Fibroblast of skin of back (primary cell): Measurements from ENCODE around the gene ADCY3.
"Not testable (repeated sequence)": the region's sequence is repeated elsewhere in the genome, so short reads cannot be mapped to it uniquely, and the experiment has no call there.

Source experiments
- DNase-seq: peaks from one replicate; pipeline ENCODE4 v3.0.0-alpha.2; 2013

Gene ADCY3

DNA sequence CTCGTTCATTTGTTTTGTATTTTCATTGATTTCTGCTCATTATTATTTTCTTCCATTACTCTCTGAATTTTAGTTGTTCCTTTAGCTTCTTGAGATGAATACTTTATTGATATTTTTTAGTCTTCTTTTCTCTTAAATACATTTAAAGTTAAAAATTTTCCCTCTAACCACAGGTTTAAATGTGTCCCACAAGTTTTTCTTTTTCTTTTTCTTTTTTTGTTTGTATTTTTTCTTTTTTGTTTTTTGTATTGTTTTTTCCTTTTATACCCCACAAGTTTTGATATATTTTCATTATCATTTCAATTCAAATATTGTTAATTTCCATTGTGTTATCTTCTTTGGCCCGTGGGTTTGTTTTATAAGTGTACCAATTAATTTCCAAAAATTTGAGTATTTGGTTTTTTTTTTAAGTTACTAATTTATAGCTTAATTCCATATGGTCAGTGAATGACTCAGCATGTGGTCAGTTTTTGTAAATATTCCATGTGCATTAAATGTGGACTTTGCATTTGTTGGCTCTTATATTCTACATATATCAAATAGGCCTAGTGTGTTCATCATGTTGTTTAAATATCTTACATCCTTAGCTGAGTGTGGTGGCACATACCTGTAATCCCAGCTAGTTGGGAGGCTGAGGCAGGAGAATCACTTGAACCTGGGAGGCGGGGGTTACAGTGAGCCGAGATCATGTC lies 110.6 kb downstream of the ADCY3 start:
- no peak for DNase-seq

DNA sequence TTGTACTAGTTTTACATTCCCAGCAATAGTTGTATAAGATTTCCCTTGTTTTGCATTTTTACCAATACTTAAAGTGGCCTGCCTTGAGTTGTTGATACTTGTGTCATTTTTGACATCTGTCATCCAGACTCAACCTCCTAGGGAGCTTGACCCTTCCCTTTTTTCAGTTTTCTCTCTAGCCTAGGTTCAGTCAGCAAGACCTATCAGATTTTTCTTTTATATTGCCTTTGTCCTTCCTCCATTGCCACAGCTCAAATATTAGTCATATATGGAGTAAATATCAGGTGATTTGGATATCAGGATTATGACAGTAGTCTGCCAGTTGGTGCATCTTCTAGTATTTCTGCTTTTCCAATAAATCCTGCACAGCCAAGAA lies 113.4 kb downstream of the ADCY3 start:
- DNase-seq, result no peak

DNA sequence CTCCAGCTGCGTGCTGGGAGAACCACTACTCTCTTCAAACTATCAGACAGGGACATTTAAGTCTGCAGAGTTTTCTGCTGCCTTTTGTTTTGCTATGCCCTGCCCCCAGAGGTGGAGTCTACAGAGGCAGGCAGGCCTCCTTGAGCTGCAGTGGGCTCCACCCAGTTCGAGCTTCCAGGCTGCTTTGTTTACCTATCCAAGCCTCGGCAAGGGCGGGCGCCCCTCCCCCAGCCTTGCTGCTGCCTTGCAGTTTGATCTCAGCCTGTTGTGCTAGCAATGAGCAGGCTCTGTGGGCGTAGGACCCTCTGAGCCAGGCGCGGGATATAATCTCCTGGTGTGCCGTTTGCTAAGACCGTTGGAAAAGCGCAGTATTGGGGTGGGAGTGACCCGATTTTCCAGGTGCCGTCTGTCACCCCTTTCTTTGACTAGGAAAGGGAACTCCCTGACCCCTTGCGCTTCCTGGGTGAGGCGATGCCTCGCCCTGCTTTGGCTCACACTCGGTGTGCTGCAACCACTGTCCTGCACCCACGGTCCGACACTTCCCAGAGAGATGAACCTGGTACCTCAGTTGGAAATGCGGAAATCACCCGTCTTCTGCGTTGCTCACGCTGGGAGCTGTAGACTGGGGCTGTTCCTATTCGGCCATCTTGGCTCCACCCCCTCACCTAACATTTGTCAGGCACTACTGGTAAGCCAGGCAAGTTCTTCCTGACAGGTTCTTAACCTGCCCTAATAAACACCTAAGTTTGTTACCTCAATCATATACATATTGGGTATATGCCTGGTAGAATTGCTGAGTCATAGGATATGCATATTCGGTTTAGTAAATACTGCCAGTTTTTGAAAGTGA lies 114.0 kb downstream of the ADCY3 start:
- not testable (repeated sequence) for DNase-seq

DNA sequence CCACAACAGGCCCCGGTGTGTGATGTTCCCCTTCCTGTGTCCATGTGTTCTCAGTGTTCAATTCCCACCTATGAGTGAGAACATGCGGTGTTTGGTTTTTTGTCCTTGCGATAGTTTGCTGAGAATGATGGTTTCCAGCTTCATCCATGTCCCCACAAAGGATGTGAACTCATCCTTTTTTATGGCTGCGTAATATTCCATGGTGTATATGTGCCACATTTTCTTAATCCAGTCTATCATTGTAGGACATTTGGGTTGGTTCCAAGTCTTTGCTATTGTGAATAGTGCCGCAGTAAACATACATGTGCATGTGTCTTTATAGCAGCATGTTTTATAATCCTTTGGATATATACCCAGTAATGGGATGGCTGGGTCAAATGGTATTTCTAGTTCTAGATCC lies 119.5 kb downstream of the ADCY3 start:
- DNase-seq, result not testable (repeated sequence)

DNA sequence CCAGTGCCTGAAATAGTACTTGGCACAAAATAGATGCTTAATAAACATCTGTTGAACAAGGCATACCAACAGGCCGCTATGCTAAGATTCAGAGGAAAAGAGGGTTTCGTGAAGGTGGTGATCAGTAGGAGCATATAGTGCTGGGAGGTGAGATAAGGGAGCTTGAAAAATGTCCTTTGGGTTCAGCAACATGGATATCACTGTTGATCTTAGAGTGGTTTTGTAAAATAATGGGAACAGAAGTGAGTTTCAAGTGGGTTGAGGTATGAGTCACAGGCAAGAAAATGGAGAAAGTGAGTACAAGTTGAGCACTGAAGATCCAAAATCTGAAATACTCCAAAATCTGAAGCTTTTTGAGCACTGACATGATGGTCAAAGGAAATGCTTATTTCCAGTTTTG lies 122.4 kb downstream of the ADCY3 start:
- no peak for DNase-seq

DNA sequence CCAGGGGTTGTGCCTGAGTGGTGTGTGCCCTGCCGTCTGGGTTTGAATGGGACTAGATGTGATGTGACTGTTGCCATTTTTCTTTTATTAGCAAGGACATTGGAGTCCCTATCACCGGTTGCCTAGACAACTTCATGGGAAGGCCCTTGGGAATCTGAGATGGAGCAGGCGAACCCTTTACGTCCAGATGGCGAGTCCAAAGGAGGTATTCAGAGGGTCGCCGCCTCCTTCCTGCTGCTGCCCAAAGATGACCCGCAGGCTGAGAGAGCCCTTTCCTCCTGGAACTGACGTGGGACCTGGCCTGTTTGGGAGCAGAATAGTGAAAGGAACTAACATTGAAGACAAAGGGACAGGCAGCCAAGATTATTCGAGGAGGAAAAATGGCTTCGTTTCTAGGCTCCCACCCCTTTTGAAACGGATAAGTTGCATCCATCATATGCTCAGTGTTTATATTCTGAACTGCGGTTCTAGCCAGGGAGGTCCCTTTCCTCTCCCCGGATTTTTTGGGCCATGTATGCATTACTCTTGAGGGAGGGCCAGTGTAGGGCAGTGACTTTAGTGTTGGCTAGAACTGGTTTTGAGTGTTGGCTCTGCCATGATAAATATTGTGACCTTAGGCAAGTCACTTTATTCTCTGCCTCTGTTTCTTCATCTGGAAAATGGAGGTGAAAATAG lies 126.1 kb downstream of the ADCY3 start:
- DNase-seq, result peak; percentile 60

DNA sequence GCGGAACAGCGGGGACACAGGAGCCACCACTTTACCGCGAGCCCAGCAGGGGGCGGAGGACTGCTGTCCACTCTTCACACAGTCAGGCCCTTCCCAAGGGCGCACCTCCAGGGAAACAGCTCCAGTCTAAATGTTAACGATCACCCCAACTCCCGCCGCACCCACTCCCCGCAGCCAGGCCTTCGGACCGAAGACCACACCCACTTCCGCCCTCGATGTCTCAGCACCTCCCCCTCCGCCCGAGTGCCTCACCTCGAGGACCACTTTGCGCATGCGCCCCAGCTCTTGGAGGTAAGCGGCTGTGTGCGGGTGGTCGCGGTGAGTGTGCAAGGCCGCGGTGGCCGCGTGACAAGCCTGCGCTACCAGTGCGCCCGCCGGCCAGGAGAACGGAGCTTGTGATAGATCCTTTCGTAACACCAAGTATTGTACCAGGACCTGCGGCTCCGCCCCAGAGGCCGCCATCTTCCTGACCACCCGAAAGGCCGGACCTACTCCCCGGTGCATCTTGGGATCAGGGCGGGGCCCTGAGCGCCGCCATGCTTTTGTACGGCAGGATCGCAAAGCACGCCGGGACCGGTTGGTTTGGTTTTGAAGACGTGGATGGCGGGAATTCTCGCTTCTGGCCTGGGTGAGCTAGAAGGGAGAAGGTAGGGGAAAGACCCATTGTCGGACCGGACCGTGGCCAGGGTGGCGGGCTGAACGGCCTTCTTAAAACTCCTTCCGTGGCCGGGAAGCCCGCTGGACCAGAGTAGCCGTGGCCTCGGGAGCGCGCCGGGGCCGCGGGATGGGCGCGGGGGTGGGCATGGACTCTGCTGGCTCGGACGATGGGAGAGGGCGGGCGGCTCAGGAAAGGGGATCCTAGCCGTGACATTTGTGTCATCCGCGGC lies 126.9 kb downstream of the ADCY3 start, which contains the start of the genes CENPO and PTRHD1:
Gene CENPO, plus strand, starts transcription at position 552 of the 887 bp plus-strand sequence. CDS start 495 bp downstream, outside the sequence.
Gene PTRHD1, minus strand, starts transcription at position 518 of the 887 bp plus-strand sequence. Its CDS starts 14 bp downstream, at position 504.
- peak; percentile 96 for DNase-seq

DNA sequence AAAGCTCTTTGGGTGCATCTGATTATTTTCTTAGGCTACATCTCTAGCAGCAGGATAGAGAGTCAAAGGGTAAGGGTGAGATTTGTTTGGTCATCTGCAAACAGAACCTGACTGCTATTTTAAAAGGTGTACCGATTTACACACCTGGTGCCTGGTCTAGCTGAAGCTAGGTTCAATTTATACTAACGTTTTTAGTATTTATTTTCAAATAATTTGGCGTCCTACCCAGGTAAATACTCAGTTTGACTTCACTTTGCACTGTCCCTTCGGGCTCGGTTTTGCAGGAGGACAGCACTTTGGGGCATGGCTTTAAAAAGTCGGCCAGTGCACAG lies 127.5 kb downstream of the ADCY3 start:
- DNase-seq, result no peak

DNA sequence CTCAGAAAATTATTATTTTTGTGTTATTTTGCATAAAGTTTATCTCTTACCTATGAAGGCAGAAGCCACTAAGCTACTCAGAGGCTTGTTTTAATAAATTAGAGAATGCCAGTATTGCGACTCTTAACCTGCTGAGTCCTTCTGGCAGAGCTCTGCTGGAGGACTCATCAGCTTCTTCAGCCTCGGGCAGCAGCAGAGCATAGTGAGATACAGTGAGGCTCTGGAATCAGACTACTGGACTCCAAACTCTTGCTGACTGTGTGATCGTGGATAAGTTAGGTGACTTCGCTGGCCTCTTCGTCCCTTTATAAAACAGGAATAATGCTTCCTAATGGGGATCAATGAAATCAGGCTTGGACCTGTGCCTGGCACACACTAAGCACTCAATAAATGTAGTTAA lies 128.6 kb downstream of the ADCY3 start:
- DNase-seq, result no peak

DNA sequence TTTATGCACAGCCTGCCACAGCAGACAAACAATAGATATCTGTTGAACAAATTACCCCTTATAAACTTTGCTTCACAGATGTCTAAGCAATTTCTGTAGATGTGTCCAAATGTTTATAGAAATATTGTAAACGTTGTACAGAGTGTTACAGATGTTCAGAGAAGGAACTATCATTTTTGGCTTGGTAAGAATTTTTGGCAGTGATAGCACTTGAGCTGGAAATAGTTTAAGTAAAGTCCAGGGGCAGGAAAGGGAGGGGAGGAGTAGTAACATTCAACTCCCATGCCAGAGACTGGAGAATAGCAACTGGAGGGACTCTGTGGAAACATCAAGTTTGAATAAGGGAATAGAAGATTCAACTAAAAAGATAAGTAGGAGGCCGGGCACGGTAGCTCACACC lies 131.2 kb downstream of the ADCY3 start:
- no peak for DNase-seq

DNA sequence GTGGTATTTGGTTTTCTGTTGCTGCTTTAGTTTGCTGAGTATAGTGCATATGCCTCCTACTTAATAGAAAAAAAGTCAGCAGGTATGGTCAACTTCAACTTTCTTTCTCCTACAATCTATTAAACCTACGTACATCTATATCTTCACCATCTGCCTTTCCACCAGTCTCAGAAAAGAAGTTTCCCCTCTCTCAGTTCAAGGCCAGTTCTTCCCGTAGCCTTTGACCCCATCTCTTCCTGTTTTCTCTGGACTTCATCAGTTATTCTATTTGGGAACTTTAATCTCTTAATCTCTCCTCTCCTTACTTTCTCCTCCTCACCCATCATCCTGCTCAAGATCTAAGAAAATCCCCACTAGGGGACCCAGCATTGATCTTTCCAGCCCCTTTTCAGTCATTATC lies 132.5 kb downstream of the ADCY3 start:
- DNase-seq, result no peak

DNA sequence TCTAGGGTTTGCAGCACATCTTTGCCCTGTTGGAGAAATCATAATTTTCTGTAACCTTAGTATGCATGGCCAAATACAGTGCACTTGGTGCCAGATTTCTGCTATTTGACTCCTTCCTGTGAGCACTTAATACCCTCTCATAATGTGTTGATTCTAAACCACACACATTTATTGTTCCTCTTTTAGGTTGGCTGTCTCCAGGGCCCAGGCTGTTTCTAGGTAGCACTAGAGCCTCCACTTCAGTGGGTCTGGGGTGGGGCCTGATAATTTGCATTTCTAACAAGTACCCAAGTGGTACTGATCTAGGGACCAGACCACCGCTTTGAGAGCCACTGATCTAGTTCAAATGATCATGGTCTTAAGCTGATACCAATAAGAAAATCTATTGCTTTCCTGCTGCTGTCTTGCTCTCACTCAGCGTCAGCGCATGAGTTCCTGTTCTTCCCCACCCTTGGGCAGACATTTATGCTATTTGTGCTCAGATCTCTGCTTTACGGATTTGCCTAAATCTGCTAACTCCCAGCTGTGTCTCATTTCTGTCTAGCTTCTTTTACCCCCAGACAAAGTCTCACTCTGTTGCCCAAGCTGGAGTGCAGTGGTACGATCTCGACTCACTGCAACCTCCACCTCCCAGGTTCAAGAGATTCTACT lies 134.2 kb downstream of the ADCY3 start:
- DNase-seq, result no peak

DNA sequence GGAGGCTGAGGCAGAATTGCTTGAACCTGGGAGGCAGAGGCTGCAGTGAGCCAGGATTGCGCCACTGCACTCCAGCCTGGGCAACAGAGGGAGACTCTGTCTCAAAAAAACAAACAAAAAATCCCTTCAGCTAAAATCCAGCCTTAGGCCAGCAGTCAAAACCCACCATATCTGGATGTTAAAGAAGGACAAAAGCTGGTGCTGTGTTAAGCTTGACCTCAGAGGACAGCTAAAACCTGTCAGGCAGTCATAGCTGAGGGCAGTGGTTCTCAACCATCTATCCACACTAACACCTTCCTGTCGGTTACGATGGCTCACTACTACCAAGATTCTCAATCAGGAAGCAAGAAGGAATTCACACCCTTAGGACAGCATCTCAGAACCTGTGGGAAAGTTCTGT lies 136.4 kb downstream of the ADCY3 start:
- no peak for DNase-seq

DNA sequence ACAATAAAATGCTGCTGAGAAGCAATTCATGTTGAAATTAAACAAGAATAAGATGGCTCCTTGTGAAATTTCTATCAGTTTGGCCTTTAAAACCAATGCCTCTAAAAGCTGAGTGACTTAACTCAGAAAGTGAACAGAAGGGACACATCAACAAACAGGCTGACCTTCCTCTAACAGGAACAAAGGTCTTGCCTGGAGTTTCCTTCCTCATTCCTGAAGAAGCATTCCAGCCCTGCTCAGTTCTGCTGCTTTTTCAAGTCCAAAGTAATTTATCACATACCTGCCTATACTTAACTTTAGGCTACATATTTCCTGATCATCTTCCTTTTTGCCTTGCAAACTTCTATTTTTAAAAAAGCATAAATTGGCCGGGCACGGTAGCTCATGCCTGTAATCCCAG lies 140.9 kb downstream of the ADCY3 start:
- DNase-seq, result no peak

DNA sequence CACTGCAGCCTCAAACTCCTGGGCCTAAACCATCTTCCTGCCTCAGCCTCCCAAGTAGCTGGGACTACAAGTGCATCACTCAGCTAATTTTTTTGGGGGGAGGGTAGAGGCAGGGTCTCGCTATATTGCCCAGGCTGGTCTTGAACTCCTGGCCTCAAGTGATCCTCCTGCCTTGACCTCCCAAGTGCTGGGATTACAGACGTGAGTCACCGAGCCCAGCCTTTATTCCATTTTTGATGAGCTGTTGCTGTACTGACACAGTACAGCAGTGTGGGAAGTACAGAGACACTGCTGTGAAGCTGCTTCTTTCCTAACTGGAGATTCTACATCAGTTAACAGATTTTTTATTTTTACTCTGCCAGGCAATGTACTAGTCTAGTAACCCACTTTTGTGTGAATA lies 145.7 kb downstream of the ADCY3 start:
- DNase-seq, result no peak

DNA sequence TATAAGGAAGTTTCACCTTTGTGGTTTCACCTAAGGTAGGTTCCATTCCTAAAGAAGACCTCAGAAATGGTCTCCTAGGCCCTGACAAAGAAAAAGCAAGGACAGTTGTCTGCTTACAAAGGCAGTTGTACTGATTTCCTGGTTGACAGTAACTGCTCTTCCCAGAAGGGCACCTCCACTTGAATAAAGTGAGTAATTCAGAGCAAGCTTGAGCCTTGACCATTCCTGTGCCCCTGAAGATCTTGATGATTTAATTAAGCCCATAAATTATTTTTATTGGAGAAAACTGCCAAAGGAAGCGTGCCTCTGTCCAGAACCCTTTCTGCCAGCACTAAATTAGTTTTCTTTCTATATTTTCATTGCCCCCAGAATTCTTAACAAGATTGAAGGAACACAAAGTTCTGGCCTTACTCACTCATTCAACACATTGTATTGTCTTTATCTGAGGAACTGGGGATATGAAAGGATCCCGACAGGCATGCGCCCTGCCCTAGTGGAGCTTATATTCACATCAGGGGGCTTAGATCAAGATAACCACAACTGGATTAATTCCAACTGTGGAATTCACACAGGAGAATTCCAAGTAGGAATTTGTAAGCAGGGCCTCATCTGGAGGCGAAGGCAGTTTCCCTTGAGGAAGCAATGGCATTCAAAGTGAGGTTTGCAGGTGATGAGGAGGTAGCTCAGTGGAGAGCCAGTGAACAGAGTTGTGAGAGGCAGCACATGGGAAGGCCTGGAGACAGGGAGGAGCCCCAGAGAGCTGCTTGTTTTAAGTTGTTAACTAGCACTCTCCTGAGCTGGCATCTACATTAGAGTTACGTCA lies 148.1 kb downstream of the ADCY3 start:
- peak; percentile 61 for DNase-seq

DNA sequence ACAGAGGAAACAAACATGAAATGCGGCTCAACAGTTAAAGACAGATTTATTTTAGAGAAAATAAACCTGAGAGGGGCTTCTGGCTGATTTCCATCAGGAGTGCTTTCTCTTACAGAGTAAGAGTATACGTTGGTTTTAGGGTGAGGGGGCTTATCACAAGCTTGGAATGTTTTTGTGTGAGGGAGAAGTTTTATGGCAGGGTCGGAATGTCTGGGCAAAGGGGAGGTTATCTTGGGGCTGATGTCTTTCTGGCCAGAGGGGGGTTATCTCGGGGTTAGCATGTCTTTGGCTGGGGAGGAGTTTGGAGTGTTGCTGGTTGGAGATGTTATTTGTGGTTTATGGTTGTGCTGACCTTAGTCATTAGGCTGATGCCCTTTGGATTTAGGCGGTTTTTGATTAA lies 149.0 kb downstream of the ADCY3 start:
- DNase-seq, result no peak
